ENCODE measurements around the gene DLGAP1. TPM values are rescaled to one million over a fixed set of nuclear protein-coding genes. Genes with fewer than 3 reads are reported as not detected.

The DLGAP1 gene
- total RNA-seq, 1 experiment from 2014 or later: 10.1 TPM

DNA sequence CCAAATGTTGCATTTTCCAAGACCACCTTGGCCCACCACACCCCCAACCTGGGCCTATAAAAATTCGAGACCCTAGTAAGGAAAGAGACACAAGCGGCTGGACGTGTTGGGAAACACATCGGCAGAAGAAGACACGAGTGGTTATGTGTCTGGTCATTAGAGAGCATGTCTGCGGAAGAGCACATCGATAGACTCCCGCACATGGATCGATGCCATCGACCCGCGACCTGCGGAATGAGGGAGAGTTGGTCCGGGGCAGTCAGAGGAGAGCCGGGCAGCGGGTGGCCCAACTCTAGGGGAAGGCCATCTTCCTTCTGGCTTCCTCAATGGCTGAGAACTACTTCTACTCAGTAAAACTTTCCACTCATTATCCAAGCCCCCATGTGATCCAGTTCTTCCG, 785.7 kb downstream of the DLGAP1 start:
- no peaks in the 10 kb centered on the region for H3K36me3 ChIP-seq (replicated peaks; ENCODE audit: control insufficient read depth, insufficient read depth, low read length)
- H3K27me3 ChIP-seq (ENCODE audit: control insufficient read depth, insufficient read depth, low read length): no peaks in the 10 kb centered on the region
- no peak overlapping the region for H3K4me3 ChIP-seq (ENCODE audit: insufficient read depth, low read depth, low read length)
- DNase-seq: no peak

DNA sequence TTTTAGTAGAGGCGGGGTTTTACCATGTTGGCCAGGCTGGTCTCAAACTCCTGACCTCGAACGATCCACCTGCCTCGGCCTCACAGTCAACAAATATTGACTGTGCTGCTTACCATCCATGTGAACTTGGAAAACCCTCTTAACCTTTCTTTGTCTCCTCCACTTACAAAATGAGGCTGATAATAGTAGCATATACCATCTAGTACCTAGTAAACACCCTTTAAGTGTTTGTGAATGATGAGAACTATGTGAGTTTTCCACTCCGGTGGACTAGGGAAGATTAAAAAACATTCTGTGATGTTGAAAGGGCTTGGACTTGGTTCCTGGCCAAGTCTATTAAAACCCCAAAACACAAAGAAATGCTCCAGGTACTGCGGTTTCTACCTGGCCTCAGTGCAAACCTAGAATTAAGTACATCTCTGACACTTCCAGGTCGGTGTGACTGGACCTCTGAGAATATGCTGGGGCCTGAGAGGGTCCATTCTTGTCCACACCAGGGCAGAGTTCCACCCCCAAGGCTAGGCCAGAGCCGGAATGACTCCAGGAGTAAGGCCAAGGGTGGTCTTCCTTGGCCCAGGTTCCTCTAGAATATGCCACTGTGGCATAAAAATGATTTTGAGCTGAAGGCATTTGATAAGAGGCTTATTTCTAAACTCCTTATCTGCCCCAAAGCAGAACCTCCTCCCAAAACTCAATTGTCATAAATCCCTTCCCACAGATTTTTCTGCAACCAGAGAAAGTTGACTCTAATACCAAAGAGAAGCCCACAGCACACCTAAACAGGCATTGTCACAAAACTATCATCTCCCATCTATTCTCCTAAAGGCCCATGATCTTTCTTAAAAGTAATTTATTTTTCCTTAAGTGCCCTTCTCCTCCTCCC, 787.6 kb downstream of the DLGAP1 start:
- H3K4me3 ChIP-seq (ENCODE audit: insufficient read depth, low read depth, low read length): no peak overlapping the region
- no peak for DNase-seq

DNA sequence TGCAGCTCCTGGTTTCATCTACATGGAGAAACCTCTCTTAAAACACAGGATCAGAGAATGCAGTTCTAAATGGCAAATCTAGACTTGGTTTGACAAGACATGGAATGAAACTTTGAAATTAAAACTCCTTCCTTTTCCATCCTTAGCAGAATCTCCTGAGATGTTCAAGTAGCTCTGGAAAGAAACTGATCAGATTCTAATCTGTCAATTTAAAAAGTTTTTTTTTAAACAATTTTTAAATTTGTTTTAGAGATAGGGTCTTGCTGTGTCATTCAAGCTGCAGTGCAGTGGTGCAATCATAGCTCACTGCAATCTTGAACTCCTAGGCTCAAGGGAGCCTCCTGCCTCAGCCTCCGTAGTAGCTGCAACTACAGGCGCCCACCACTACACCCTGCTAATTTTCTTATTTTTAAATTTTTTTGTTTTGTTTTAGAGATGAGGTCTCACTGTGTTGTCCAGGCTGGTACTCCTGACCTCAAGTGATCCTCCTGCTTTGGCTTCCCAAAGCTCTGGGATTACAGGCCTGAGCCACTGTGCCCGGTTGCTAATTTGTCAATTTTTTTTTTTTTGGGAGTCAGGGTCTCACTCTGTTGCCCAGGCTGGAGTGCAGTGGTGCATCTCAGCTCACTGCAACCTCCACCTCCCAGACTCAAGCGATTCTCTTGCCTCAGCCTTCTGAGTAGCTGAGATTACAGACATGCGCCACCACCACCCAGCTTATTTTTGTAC, 788.4 kb downstream of the DLGAP1 start:
- no peak for DNase-seq
- Histone ChIP-seq H3K4me3 (ENCODE audit: insufficient read depth, low read depth, low read length) (no peak overlapping the region), H3K27me3 (ENCODE audit: control insufficient read depth, insufficient read depth, low read length) (no peaks in the 10 kb centered on the region), H3K36me3 (replicated peaks; ENCODE audit: control insufficient read depth, insufficient read depth, low read length) (no peaks in the 10 kb centered on the region; the same call in 1 of the 2 replicates)

More for the DNA sequence above, 787.6 kb downstream of the DLGAP1 start:
- no peaks in the 10 kb centered on the region for H3K27me3 ChIP-seq (ENCODE audit: control insufficient read depth, insufficient read depth, low read length)
- no peaks in the 10 kb centered on the region; the same call in 1 of the 2 replicates for H3K36me3 ChIP-seq (replicated peaks; ENCODE audit: control insufficient read depth, insufficient read depth, low read length)

DNA sequence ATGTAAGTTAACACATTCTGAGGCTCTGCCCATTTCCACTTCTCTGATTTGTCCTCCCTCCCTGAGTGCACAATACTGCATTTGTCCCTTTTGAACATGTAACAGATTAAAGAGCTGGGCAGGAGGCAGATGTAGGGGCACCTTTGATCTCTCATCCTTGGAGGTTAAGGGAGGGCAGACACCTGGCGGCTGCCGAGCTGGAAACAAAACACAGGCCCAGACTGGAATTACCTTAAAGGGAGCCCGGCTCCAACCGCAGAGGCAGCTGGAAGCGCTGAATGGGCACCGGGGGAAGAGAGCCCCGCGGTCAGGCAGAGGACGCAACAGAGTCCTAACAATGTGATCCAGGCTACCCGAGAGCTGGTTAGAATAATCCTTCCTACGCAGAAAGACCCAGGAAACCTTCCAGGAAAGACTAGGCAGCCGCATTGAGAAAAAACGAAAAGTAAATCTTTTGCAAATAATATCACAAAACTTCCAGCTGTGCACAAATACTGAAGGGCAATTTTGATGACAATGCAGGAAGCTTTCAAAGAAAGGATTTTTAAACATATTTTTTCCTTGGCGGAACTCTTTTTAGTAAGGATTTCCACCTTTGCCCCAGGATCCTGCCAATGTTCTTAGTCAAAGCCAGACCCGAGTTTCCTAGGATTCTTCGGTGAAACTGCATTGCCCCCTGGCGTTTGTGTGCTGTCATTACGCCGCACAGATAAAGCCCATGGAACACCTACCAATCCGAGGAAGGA, 789.2 kb downstream of the DLGAP1 start:
- DNase-seq: peak; percentile 85
- Histone ChIP-seq H3K4me3 (ENCODE audit: insufficient read depth, low read depth, low read length) (no peak overlapping the region), H3K27me3 (ENCODE audit: control insufficient read depth, insufficient read depth, low read length) (no peaks in the 10 kb centered on the region), H3K36me3 (replicated peaks; ENCODE audit: control insufficient read depth, insufficient read depth, low read length) (no peaks in the 10 kb centered on the region; the same call in 1 of the 2 replicates)

DNA sequence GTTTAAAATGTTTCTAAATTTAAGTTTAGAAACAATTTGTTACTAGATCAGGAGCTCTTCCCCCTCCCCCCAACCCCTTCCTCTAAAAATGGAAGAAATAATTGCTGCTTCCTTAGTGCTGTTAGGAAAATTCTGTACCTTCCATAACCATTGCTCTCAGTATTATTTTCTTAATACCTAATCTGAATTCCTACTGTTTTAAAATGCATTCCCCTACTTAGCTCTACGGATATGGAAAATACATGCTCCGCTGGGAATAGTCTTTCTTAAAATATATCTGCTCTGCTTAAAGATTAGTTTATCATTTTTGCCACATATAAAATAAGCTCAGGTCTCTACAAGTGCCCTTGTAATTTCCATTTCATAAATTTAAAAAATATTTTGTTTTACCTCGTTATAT, 789.9 kb downstream of the DLGAP1 start:
- DNase-seq: no peak
- Histone ChIP-seq H3K4me3 (ENCODE audit: insufficient read depth, low read depth, low read length) (no peak overlapping the region), H3K36me3 (replicated peaks; ENCODE audit: control insufficient read depth, insufficient read depth, low read length) (no peaks in the 10 kb centered on the region; the same call in 1 of the 2 replicates), H3K27me3 (ENCODE audit: control insufficient read depth, insufficient read depth, low read length) (no peaks in the 10 kb centered on the region)

DNA sequence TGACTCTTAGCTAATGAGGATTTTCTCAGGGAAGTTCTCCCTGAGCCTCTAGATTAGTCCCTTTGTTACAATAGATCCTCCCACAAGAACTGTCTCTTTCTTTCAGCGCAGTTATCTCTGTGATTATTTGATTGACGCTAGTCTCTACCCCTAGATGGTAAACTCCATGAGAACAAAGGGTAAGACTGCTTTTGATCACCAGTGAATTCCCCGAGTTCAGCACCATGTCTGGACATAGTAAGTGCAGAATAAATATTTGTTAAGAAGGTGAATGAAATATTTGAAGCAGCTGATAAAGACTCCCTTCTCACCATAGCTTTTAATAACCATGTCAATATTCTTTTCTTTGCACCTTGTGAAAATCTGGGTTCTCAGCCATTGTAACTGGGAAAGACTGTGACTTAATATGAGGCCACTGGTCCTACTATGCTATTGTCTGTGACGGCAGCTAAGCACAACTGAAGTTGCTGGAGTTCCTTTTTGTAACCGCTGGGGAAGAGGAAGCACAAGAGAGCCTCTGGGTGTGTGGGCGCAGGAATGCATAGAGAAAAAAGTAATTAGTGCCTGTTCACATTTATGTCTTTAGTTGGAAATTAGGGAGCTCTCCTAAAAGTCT, 790.4 kb downstream of the DLGAP1 start:
- Histone ChIP-seq H3K4me3 (ENCODE audit: insufficient read depth, low read depth, low read length) (no peak overlapping the region), H3K36me3 (replicated peaks; ENCODE audit: control insufficient read depth, insufficient read depth, low read length) (no peaks in the 10 kb centered on the region; the same call in 1 of the 2 replicates)
- DNase-seq: no peak

DNA sequence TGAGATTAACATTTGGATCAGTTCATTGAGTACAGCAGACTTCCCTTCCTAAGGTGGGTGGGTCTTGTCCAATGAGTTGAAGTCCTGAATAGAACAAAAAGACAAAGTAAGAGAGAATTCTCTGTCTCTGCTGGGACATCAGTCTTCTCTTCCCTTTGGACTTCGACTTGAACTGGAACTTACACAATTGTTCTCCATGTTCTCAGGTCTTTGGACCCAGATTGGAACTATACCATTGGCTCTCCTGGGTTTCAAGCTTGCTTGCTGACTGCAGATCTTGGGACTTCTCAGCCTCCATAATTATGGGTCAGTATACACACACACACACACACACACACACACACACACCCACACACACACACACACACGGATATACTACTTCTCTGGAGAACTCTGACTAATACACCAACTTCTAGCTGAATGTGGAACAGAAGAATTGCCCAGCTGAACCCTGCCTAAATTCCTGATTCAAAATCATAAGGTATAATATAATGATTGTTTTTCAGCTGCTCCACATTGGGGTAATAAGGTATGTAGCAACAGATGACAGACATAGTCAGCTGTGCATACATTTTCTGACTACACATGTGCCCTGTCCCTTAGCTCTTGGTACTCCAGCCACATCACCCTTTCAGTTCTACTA, 791.1 kb downstream of the DLGAP1 start:
- no peaks in the 10 kb centered on the region for H3K27me3 ChIP-seq (ENCODE audit: control insufficient read depth, insufficient read depth, low read length)
- H3K4me3 ChIP-seq (ENCODE audit: insufficient read depth, low read depth, low read length): no peak overlapping the region
- H3K36me3 ChIP-seq (replicated peaks; ENCODE audit: control insufficient read depth, insufficient read depth, low read length): no peaks in the 10 kb centered on the region; the same call in 1 of the 2 replicates
- DNase-seq: no peak

More for the DNA sequence above, 790.4 kb downstream of the DLGAP1 start:
- H3K27me3 ChIP-seq (ENCODE audit: control insufficient read depth, insufficient read depth, low read length): no peaks in the 10 kb centered on the region

DNA sequence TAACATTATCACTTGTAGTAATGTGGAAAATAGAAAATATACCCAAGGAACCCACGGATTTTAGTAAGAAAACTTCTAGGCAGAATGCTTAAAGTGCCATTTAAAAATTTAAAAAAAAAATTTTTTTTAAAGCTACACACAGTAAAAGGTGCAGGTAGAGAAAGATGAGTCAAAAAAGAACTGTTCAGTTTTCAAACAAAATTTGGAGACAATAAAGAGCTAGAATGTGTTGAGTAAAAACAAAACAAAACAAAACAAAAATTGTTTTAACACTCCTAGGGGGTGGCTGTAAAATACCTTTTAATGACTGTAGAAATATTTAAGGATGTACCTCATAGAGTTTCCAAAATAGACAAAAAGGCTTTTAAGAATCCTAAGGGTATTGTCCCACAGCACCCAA, 793.1 kb downstream of the DLGAP1 start:
- no peaks in the 10 kb centered on the region; the same call in 1 of the 2 replicates for H3K36me3 ChIP-seq (replicated peaks; ENCODE audit: control insufficient read depth, insufficient read depth, low read length)
- DNase-seq: no peak
- no peak overlapping the region for H3K4me3 ChIP-seq (ENCODE audit: insufficient read depth, low read depth, low read length)
- no peaks in the 10 kb centered on the region for H3K27me3 ChIP-seq (ENCODE audit: control insufficient read depth, insufficient read depth, low read length)

DNA sequence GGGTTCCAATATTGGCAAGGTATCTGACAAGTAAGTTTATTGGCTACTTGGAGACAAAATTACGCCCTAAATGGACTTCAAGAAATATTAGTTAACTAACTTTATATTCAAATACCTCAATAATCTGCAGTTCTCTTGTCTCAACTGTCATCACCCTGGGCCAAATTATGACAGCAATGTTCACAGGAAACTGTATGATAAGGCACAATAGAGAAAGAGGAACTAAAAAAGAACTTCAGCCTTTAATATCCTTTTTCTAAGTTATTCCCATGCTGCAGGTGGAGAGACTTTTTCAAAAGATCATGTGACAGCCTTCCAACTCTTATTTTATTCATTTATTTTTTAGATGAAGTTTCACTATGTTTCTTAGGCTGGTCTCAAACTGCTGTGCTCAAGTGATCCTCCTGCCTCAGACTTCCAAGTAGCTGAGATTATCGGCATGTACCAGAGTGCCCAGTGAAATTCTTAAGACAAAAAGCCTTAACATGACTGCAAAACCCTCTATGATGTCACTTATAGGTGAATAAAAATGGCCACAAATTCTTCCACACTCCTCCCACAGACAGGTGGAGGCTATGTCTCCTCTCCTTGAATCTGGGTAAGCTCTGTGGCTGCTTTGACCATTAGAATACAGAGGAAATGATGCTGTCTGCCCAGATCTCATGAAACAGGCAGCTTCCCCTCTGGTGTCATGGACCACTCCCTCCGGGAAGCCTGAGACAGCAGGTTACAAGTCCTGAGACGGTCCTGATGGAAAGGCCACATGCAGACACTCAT, 794.2 kb downstream of the DLGAP1 start:
- DNase-seq: no peak
- Histone ChIP-seq H3K4me3 (ENCODE audit: insufficient read depth, low read depth, low read length) (no peak overlapping the region), H3K36me3 (replicated peaks; ENCODE audit: control insufficient read depth, insufficient read depth, low read length) (no peaks in the 10 kb centered on the region; the same call in 1 of the 2 replicates), H3K27me3 (ENCODE audit: control insufficient read depth, insufficient read depth, low read length) (no peaks in the 10 kb centered on the region)

DNA sequence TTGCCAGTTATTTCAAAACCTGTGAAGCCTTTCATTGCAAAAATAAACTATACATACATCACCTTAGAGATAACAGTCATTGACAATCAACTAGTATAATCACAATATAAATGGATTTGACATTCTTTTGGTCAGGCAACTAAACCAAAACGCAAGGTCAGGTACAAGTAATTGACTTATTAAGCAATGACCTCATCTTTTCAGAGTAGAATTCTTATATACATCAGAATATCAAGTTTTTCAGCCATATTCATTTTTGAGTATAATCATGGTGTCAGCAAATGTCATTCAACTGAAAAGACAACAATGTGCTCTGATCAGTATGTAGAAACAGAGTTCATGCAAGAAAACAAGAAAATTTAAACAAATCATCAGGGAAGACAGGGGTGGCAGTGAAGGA, 796.6 kb downstream of the DLGAP1 start:
- Histone ChIP-seq H3K36me3 (replicated peaks; ENCODE audit: control insufficient read depth, insufficient read depth, low read length) (no peaks in the 10 kb centered on the region; the same call in 1 of the 2 replicates), H3K27me3 (ENCODE audit: control insufficient read depth, insufficient read depth, low read length) (no peaks in the 10 kb centered on the region), H3K4me3 (ENCODE audit: insufficient read depth, low read depth, low read length) (no peak overlapping the region)
- DNase-seq: no peak

DNA sequence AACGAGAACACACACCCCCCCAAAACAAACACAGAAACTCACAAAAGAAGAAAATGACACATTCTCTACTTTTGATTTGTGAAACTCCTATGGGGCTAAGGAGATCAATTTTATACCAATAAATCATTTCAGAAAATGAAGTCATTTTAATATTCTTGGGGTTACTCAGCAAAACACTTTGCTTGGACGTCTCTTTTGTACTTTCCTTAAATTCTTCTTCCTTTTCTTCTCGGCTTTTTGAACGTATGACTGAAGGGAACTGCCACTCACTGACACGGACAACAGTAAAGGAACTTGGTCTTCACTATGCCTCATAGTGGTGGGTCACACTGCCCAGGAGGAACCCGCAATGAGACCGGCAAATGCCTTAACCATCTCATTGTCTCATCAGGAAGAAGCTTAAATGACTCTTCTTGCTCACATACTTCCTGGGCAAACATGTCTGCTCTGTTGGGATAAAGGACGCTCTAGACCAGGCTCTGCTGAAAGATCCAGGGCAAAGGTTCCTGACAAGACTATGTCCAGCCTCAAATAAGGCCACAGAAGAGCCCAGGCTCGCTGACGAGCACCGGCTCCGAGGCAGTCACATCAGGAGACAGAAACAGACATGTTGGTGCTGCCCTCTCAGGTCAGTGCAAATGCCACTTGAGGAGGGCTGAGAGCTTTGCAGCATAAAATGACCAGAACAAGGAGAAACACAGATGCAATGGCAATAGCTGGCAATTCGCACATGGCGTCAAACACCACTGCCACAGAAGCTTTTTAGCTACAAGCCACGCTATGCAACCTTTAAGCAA, 799.7 kb downstream of the DLGAP1 start:
- H3K27me3 ChIP-seq (ENCODE audit: control insufficient read depth, insufficient read depth, low read length): no peaks in the 10 kb centered on the region
- DNase-seq: peak; percentile 45
- no peak overlapping the region for H3K4me3 ChIP-seq (ENCODE audit: insufficient read depth, low read depth, low read length)
- H3K36me3 ChIP-seq (replicated peaks; ENCODE audit: control insufficient read depth, insufficient read depth, low read length): no peaks in the 10 kb centered on the region

DNA sequence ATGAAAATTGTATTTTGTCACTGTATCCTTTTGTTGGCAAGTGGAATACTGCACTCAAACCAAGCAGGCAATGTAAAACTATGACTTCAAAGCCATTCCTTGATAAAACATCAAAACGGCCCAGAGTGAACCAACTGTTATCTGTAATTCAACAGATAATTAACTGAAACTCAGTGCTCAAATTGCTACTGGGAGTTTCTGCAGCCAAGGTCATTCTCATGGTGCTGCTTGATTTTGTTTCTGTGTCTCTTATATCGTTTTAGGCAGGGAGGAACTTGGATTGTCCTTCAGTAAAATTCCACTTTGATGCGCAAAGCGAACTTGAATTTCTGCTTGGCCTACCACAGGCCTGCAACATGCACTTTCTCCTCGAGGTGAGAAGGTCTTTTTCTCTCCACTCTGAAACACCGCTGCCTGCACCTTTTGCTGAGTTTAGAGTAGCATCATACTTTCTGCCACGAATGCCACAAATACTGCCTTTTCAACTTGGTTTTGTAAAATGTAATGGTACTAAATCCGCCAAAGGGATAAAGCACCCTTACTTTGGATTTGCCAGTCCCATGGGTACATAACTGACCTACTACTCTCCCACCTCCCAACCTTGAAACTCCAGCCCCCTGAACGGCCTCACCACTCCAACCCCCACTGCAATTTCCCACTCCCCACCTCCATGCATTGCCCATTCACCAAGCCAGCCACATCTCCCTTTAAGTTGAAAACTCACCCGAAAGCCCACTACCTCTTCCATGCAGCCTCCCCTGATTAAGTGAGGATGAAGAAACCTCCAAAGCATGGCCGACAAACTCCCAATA, 800.5 kb downstream of the DLGAP1 start:
- Histone ChIP-seq H3K36me3 (replicated peaks; ENCODE audit: control insufficient read depth, insufficient read depth, low read length) (no peaks in the 10 kb centered on the region), H3K4me3 (ENCODE audit: insufficient read depth, low read depth, low read length) (no peak overlapping the region), H3K27me3 (ENCODE audit: control insufficient read depth, insufficient read depth, low read length) (no peaks in the 10 kb centered on the region)
- no peak for DNase-seq

All from H7 (cell line).